ENCODE data around the gene ZNF365.

GRCh38 chr10:62343000-62343399 lies 31.2 kb upstream of the ZNF365 start:
- TF ChIP-seq REST (IDR thresholded peaks at IDR 0.05; ENCODE audit: borderline replicate concordance) (no peak), EP300 (conservative IDR thresholded peaks at IDR 0.05; ENCODE audit: poor library complexity, severe bottlenecking) (no peak), CTCF (IDR thresholded peaks at IDR 0.05; ENCODE audit: poor library complexity, severe bottlenecking) (no peak), RAD21 (conservative IDR thresholded peaks at IDR 0.05) (no peak), EZH2 (IDR thresholded peaks at IDR 0.05; ENCODE audit: borderline replicate concordance, insufficient read depth, low read length, poor library complexity, severe bottlenecking) (no peak), SMC3 (conservative IDR thresholded peaks at IDR 0.05; ENCODE audit: poor library complexity) (no peak), POLR2AphosphoS5 (IDR thresholded peaks at IDR 0.05) (no peak), MXI1 (conservative IDR thresholded peaks at IDR 0.05; ENCODE audit: poor library complexity, severe bottlenecking) (no peak)
